ENCODE data around the gene CD22.

GRCh38 chr19:35363001-35363590, 34.1 kb downstream of the CD22 start:
- no peak for TF ChIP-seq ATF3 (IDR thresholded peaks at IDR 0.05; ENCODE audit: borderline replicate concordance, extremely low read depth, low read depth, low read length)
- no peak for TF ChIP-seq JUND (IDR thresholded peaks at IDR 0.05; ENCODE audit: low read depth, low read length)
- no peak for TF ChIP-seq EGR1 (IDR thresholded peaks at IDR 0.05; ENCODE audit: borderline replicate concordance in 1 of 2, low read depth in 2 of 2, low read length in 2 of 2)
- TF ChIP-seq EP300 (IDR thresholded peaks at IDR 0.05; ENCODE audit: borderline replicate concordance in 1 of 2, control insufficient read depth in 1 of 2, low read depth in 2 of 2, low read length in 2 of 2), result no peak
- TF ChIP-seq CTCF (IDR thresholded peaks at IDR 0.05 in 2 of 3, conservative IDR thresholded peaks at IDR 0.05 in 1 of 3; ENCODE audit: control insufficient read depth in 2 of 3, extremely low read depth in 1 of 3, insufficient read depth in 1 of 3, low read depth in 3 of 3, low read length in 3 of 3), result no peak
- TF ChIP-seq POLR2AphosphoS5 (IDR thresholded peaks at IDR 0.05; ENCODE audit: low read length), result no peak
- no peak for TF ChIP-seq POLR2A (IDR thresholded peaks at IDR 0.05; ENCODE audit: low read depth, low read length)
- no peak for TF ChIP-seq BHLHE40 (IDR thresholded peaks at IDR 0.05; ENCODE audit: borderline replicate concordance in 1 of 2, low read depth in 2 of 2, low read length in 1 of 2)
- TF ChIP-seq REST (IDR thresholded peaks at IDR 0.05; ENCODE audit: low read depth, low read length), result no peak
- TF ChIP-seq ZBTB33 (IDR thresholded peaks at IDR 0.05), result no peak
- TF ChIP-seq POLR2AphosphoS2 (IDR thresholded peaks at IDR 0.05; ENCODE audit: low read depth, low read length), result no peak
- TF ChIP-seq MXI1 (IDR thresholded peaks at IDR 0.05; ENCODE audit: low read depth, low read length), result no peak
